SK-N-DZ (cell line): ENCODE measurements around the gene KCNJ8. TPM values are rescaled to one million over a fixed set of nuclear protein-coding genes. Genes with fewer than 3 reads are reported as not detected.
"Not testable (repeated sequence)": the region's sequence is repeated elsewhere in the genome, so short reads cannot be mapped to it uniquely, and the experiment has no call there.

ENCODE experiments used
- DNase-seq: peaks from one replicate; pipeline ENCODE4 v3.0.0-alpha.2; 2015; ENCODE audit warnings: low spot score
- polyA plus RNA-seq, 2 experiments: library from polyadenylated mRNA; depleted of rRNA; stranded (reverse); fragments of >200 nt; gene quantifications; 2 replicates each; pipeline ENCODE4 v1.2.3, GENCODE V29; 2014

KCNJ8 gene
- 15.9 and 19.5 TPM in 2 replicates for polyA plus RNA-seq (2014; cell fraction: cytosol; rRNA removed)
- 5.8 and 6.2 TPM in 2 replicates for polyA plus RNA-seq (2014; cell fraction: nucleus; rRNA removed)

DNA sequence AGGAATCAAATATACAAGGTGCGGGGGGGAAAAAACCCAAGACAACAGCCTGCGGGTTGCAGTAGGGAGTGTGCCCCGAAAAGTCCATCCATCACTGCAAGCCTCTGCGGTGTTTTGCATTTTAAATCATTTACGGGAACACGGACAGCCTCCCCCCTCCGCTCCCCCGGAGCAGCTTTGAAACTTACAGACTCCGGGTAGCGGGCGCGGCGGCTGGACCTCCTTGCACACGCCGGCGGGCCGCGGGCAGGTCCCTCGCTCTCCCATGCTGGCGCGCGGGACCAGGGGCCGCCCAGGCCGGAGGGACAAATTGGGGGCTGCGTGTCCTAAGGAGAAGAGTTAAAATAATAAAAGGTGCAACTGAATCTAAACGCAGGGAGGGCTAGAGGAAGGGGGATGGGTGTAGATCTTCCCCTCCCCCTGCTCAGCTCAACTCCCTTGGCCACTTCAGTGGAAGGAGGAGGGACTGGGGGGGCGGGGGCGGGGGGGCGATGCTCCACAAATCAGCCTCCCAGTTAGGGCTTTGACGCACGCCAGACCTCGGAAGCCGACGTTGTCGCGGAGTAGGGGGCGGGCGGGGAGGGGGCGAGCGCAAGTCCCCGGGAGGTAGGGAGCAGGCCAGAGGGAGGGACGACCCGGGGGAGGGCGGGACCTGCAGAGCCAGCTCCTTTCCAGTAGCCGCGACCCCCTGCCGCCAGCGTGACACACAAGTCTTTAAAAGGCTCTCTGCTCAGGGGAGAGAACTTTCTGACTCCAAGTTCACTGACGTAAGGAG lies at the start of gene KCNJ8:
Gene KCNJ8, minus strand, starts transcription at position 349 of the 775 bp plus-strand sequence. CDS start 1,090 bp downstream, outside the sequence.
- peak; percentile 95 for DNase-seq

DNA sequence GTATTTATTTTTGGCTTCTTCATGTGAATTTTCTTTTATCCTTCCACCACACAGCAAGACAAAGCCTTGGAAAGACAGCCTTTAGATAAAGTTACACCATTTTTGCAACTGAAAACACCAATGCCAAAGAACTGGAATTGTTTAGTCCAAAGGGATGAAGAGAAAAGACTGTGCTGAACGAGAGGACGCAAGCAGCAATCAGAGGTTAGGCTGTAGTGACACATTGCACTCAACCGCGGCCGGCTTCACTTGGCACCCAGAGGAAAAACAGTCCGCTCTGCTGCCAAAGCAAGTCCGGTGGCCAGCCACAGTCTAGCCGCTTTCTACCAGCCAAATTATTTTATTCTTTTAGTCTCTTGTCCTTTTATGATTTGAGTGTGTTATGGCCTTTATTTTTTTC lies 49.1 kb upstream of the KCNJ8 start:
- no peak for DNase-seq

- no peak for DNase-seq
Observed at GRCh38 chr12:21819678-21820077, 45.2 kb upstream of the KCNJ8 start.

DNA sequence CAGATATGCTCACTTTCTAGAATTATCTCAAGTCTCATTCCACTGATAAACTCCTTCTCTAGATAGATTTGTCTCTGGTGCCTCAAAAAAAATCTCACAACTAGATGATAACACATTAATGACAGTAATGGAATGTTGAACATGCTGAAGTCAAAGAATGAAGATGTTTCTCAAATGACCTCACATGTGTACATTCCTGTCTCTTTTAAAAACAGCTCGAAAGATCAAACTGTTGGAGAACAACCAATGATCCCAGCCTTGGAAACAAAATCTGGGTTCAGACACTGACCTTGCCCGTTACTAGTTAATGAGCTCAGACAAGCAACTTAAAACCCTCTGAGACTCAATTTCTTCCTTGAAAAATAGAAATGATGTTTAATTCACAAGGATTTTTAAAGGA lies 44.7 kb upstream of the KCNJ8 start:
- no peak for DNase-seq

DNA sequence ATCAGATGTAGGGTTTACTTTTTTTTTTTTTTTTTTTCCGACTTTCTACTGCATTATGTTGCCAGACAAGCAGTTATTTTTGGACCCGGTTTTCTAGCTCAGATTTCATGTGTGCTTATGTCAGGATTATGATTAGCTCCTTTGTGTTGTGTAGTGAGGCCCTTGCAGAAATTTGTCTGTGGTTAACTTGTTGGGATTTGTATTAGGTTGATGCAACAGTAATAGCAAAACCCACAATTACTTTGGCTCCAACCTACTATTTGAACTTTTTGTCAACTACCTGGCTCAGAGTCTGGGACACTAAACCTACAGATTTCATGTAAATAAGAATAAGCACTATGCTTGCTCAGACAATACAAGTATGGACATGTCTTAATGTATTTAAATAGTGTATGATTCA lies 44.1 kb upstream of the KCNJ8 start:
- no peak for DNase-seq

- no peak for DNase-seq
Observed at GRCh38 chr12:21815306-21816062, 41.0 kb upstream of the KCNJ8 start.

- no peak for DNase-seq
Observed at GRCh38 chr12:21814814-21815213, 40.3 kb upstream of the KCNJ8 start.

GRCh38 chr12:21814327-21814726 lies 39.8 kb upstream of the KCNJ8 start:
- DNase-seq = no peak

DNA sequence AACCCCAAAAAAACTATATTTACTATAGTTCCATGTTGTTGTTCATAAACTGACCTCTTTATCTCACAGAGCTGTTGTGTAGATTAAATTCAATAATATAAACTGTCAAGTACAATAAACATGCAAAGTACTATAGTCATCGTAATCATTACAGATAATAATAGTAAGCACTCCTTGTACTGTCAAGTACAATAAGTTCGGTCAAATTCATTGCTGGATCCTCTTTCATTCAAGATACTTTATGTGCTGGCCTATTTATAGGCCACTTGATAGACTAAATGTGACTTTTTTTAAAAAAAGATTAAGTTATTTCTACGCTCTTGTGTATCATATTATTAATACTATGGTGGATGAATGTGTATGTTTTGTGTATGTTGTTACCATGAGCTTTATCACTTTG lies 39.2 kb upstream of the KCNJ8 start:
- DNase-seq = no peak

- no peak for DNase-seq
Observed at GRCh38 chr12:21813125-21813524, 38.6 kb upstream of the KCNJ8 start.

DNA sequence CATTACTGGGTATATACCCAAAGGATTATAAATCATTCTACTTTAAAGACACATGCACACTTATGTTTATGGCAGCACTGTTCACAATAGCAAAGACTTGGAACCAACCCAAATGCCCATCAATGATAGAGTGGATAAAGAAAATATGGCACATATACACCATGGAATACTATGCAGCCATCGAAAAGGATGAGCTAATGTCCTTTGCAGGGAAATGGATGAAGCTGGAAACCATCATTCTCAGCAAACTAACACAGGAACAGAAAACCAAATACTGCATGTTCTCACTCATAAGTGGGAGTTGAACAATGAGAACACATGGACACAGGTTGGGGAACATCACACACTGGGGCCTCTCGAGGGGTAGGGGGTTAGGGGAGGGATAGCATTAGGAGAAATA lies 37.8 kb upstream of the KCNJ8 start:
- DNase-seq = not testable (repeated sequence)

DNA sequence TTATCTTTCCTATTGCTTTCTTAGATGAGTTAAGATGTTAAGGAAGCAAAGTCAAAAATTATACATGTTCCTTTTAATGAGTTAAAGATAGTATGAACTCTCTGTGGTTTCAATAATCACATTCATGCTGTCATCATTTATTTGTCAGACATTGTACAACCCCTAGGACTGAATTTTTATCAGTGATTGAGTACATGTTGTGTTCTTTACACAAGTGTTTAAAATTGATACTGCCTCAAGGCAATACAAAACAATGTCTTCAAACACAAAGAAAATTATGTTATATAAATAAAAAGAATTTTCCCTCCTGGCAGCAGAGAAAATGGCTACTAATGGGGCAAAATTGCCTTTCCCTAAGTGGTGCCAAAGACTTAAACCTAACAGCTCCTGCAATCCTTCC lies 34.6 kb upstream of the KCNJ8 start:
- DNase-seq = no peak

DNA sequence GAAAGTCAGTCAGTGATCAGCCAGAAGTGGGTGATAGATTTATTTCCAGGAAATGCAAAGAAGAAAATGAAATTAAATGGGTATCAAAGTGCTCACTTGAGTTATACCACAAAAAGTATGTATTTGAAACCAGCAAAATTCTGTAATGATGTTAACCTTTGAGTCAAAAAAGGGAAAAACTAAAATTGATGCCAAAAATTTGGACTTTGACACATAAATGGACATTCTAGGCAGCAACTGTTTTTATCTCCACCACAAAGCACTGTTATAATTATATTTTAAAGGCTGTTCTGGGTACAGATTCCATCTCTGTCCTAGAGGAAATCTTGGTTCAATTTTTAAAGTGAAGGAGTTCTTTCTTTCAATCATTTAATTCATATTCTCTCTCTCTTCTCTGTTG lies 31.7 kb upstream of the KCNJ8 start:
- DNase-seq = no peak

- DNase-seq = no peak
Observed at GRCh38 chr12:21801522-21802288, 27.2 kb upstream of the KCNJ8 start.

- DNase-seq = no peak
Observed at GRCh38 chr12:21800011-21800410, 25.5 kb upstream of the KCNJ8 start.

DNA sequence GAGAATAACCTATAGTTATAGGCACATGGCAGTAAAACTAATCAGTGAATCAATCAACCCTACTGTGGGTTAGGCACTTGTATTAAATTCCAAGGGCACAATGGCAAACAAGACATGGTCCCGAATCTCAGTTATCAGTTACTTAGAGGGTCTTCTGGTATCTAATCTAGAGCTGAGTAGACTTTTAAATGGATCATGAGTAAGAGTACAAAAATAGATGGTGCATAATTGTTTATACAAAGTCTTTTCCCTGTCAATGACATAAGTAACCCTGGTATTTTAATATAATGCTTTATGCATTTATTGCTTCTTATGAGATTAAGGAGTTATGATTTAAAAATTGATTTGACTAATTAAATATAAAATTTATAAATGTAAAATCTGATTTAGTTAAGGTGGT lies 23.0 kb upstream of the KCNJ8 start:
- DNase-seq = no peak

- no peak for DNase-seq
Observed at GRCh38 chr12:21795648-21796328, 21.3 kb upstream of the KCNJ8 start.

DNA sequence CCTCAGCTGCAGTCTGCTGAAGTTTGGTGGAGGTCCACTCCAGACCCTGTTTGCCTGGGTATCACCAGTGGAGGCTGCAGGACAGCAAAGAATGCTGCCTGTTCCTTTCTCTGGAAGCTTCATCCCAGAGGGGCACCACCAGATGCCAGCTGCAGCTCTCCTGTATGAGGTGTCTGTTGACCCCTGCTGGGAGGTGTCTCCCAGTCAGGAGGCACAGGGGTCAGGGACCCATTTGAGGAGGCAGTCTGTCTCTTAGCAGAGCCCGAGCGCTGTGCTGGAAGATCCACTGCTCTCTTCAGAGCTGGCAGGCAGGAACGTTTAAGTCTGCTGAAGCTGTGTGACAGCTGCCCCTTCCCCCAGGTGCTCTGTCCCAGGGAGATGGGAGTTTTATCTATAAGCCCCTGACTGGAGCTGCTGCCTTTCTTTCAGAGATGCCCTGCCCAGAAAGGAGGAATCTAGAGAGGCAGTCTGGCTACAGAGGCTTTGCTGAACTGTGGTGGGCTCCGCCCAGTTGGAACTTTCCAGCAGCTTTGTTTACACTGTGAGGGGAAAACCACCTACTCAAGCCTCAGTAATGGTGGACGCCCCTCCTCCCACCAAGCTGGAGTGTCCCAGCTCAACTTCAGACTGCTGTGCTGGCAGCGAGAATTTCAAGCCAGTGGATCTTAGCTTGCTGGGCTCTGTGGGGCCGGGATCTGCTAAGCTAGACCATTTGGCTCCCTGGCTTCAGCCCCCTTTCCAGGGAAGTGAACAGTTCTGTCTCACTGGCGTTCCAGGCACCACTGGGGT lies 20.5 kb upstream of the KCNJ8 start:
- DNase-seq = not testable (repeated sequence)

- DNase-seq = not testable (repeated sequence)
Observed at GRCh38 chr12:21789687-21790086, 15.2 kb upstream of the KCNJ8 start.

GRCh38 chr12:21788089-21788983 lies 13.8 kb upstream of the KCNJ8 start:
- DNase-seq = no peak
